Activated T-cell treated with anti-CD3 and anti-CD28 coated beads, Interleukin-2, amount 50 U/mL, for 4 hours (primary cell): ENCODE data around the gene SLC2A6. TPM values are rescaled to one million over a fixed set of nuclear protein-coding genes. Genes with fewer than 3 reads are reported as not detected.
A peak's percentile ranks its signal among the peaks of the same experiment; 100 is the strongest.

ENCODE experiments used
- ATAC-seq, 2 donors: fragments of 200-7000 bp; cut with Tn5 transposase; one replicate each; pipeline ENCODE4 v1.10.0; 2021
- DNase-seq: peaks from one replicate; pipeline ENCODE4 v3.0.0-alpha.2; 2020
- H3K27me3 Mint-ChIP-seq: one replicate; pipeline ENCODE4 v1.8.0; 2021; ENCODE audit warnings: low read depth, mixed read lengths
- H3K36me3 Mint-ChIP-seq: one replicate; pipeline ENCODE4 v1.8.0; 2022; ENCODE audit warnings: mixed read lengths; ENCODE audit not compliant: insufficient read depth
- H3K4me1 Mint-ChIP-seq: one replicate; pipeline ENCODE4 v1.8.0; 2021; ENCODE audit warnings: low read depth, mixed read lengths
- H3K4me3 Mint-ChIP-seq: one replicate; pipeline ENCODE4 v1.8.0; 2021; ENCODE audit warnings: mild to moderate bottlenecking, moderate library complexity, mixed read lengths
- H3K9me3 Mint-ChIP-seq: one replicate; pipeline ENCODE4 v1.8.0; 2021; ENCODE audit warnings: mixed read lengths
- total RNA-seq, 3 donors: library from RNA; stranded (reverse); gene quantifications; one replicate each; pipeline ENCODE4 v1.2.1, GENCODE V29; 2021

Gene SLC2A6
- total RNA-seq, 3 donors from 2014 or later: 4.9 to 5.3 (median 5.2) TPM

GRCh38 chr9:133510926-133511505, 32.1 kb upstream of the SLC2A6 start:
- Mint-ChIP-seq H3K9me3 (no peaks in the 10 kb centered on the region), H3K27me3 (peaks cover 3% of the 10 kb centered on the region), H3K4me3 (no peak overlapping the region)

GRCh38 chr9:133509179-133510083, 30.5 kb upstream of the SLC2A6 start:
- Mint-ChIP-seq H3K27me3 (no peaks in the 10 kb centered on the region), H3K4me3 (peak overlapping the region; percentile 72), H3K4me1 (peaks cover 19% of the 10 kb centered on the region), H3K9me3 (no peaks in the 10 kb centered on the region), H3K36me3 (no peaks in the 10 kb centered on the region)
- DNase-seq (no peak), ATAC-seq (peak; percentile 41 to 58)

More at GRCh38 chr9:133510926-133511505, 32.1 kb upstream of the SLC2A6 start:
- Mint-ChIP-seq H3K36me3 (no peaks in the 10 kb centered on the region), H3K4me1 (peaks cover 19% of the 10 kb centered on the region)
- no peak for DNase-seq
- no peak for ATAC-seq

GRCh38 chr9:133508046-133508445, 29.1 kb upstream of the SLC2A6 start:
- Mint-ChIP-seq H3K4me3 (no peak overlapping the region), H3K27me3 (peaks cover 6% of the 10 kb centered on the region), H3K36me3 (no peaks in the 10 kb centered on the region), H3K9me3 (no peaks in the 10 kb centered on the region), H3K4me1 (peaks cover 19% of the 10 kb centered on the region)
- ATAC-seq (no peak), DNase-seq (no peak)

GRCh38 chr9:133507246-133507965, 28.5 kb upstream of the SLC2A6 start:
- H3K4me3 Mint-ChIP-seq: no peak overlapping the region
- H3K27me3 Mint-ChIP-seq: peaks cover 8% of the 10 kb centered on the region
- ATAC-seq (no peak), DNase-seq (no peak)
- H3K4me1 Mint-ChIP-seq: peaks cover 19% of the 10 kb centered on the region
- H3K9me3 Mint-ChIP-seq: peaks cover 3% of the 10 kb centered on the region
- no peaks in the 10 kb centered on the region for H3K36me3 Mint-ChIP-seq

- DNase-seq (no peak), ATAC-seq (no peak)
- peaks cover 19% of the 10 kb centered on the region for H3K4me1 Mint-ChIP-seq
- no peaks in the 10 kb centered on the region for H3K36me3 Mint-ChIP-seq
- no peak overlapping the region for H3K4me3 Mint-ChIP-seq
- peaks cover 11% of the 10 kb centered on the region for H3K9me3 Mint-ChIP-seq
- peaks cover 10% of the 10 kb centered on the region for H3K27me3 Mint-ChIP-seq
Observed at GRCh38 chr9:133506653-133507038, 27.7 kb upstream of the SLC2A6 start.

- Mint-ChIP-seq H3K9me3 (peaks cover 16% of the 10 kb centered on the region), H3K4me3 (no peak overlapping the region), H3K27me3 (peaks cover 10% of the 10 kb centered on the region), H3K4me1 (peaks cover 19% of the 10 kb centered on the region), H3K36me3 (no peaks in the 10 kb centered on the region)
- no peak for ATAC-seq
- no peak for DNase-seq
Observed at GRCh38 chr9:133505901-133506652, 27.2 kb upstream of the SLC2A6 start.

GRCh38 chr9:133505186-133505830, 26.4 kb upstream of the SLC2A6 start:
- H3K4me1 Mint-ChIP-seq: peaks cover 19% of the 10 kb centered on the region
- DNase-seq (no peak), ATAC-seq (no peak)
- peaks cover 10% of the 10 kb centered on the region for H3K27me3 Mint-ChIP-seq
- no peak overlapping the region for H3K4me3 Mint-ChIP-seq
- no peaks in the 10 kb centered on the region for H3K36me3 Mint-ChIP-seq
- H3K9me3 Mint-ChIP-seq: peaks cover 16% of the 10 kb centered on the region

GRCh38 chr9:133502112-133502511, 23.2 kb upstream of the SLC2A6 start:
- ATAC-seq: no peak
- DNase-seq: no peak
- Mint-ChIP-seq H3K9me3 (peaks cover 16% of the 10 kb centered on the region), H3K4me1 (no peaks in the 10 kb centered on the region), H3K27me3 (peaks cover 16% of the 10 kb centered on the region), H3K4me3 (no peak overlapping the region), H3K36me3 (no peaks in the 10 kb centered on the region)

GRCh38 chr9:133499892-133500270, 21.0 kb upstream of the SLC2A6 start:
- ATAC-seq (no peak), DNase-seq (no peak)
- Mint-ChIP-seq H3K4me1 (no peaks in the 10 kb centered on the region), H3K27me3 (peaks cover 16% of the 10 kb centered on the region), H3K36me3 (no peaks in the 10 kb centered on the region), H3K9me3 (peaks cover 16% of the 10 kb centered on the region), H3K4me3 (no peak overlapping the region)

- Mint-ChIP-seq H3K4me3 (no peak overlapping the region), H3K27me3 (peaks cover 16% of the 10 kb centered on the region), H3K4me1 (no peaks in the 10 kb centered on the region), H3K36me3 (no peaks in the 10 kb centered on the region), H3K9me3 (peaks cover 16% of the 10 kb centered on the region)
- no peak for DNase-seq
- no peak for ATAC-seq
Observed at GRCh38 chr9:133499132-133499891, 20.4 kb upstream of the SLC2A6 start.

GRCh38 chr9:133496861-133497842, 18.3 kb upstream of the SLC2A6 start:
- peaks cover 11% of the 10 kb centered on the region for H3K9me3 Mint-ChIP-seq
- no peak for DNase-seq
- H3K4me1 Mint-ChIP-seq: no peaks in the 10 kb centered on the region
- H3K36me3 Mint-ChIP-seq: no peaks in the 10 kb centered on the region
- no peak for ATAC-seq
- no peak overlapping the region for H3K4me3 Mint-ChIP-seq
- peaks cover 6% of the 10 kb centered on the region for H3K27me3 Mint-ChIP-seq
